ENCODE data around the gene PELO. TPM values are rescaled to one million over a fixed set of nuclear protein-coding genes. Genes with fewer than 3 reads are reported as not detected.

The PELO gene
- total RNA-seq, 1 donor from 2014 or later = 39.1 TPM

GRCh38 chr5:52767217-52767743, 20.4 kb upstream of the PELO start:
- Histone ChIP-seq H3K27ac (no peak overlapping the region), H3K4me1 (peaks cover 0 to 2% of the 10 kb centered on the region in 2 donors), H3K36me3 (no peaks in the 10 kb centered on the region), H3K9me3 (no peaks in the 10 kb centered on the region), H3K4me3 (no peak overlapping the region), H3K27me3 (no peaks in the 10 kb centered on the region)
- intact Hi-C loops (cut with DNase I) = no loop called here
- DNase-seq (ENCODE audit: low spot score in 2 of 2) = no peak
- no peak for TF ChIP-seq CTCF (IDR thresholded peaks at IDR 0.05)

GRCh38 chr5:52767766-52768480, 19.8 kb upstream of the PELO start:
- H3K27ac ChIP-seq = no peak overlapping the region
- TF ChIP-seq CTCF (IDR thresholded peaks at IDR 0.05) = no peak
- no peak overlapping the region for H3K4me3 ChIP-seq
- no peaks in the 10 kb centered on the region for H3K9me3 ChIP-seq
- H3K4me1 ChIP-seq = peaks cover 0 to 2% of the 10 kb centered on the region in 2 donors
- H3K36me3 ChIP-seq = no peaks in the 10 kb centered on the region
- no peak for DNase-seq (ENCODE audit: low spot score in 2 of 2)
- H3K27me3 ChIP-seq = no peaks in the 10 kb centered on the region
- intact Hi-C loops (cut with DNase I) = no loop called here

- TF ChIP-seq CTCF (IDR thresholded peaks at IDR 0.05) = no peak
- intact Hi-C loops (cut with DNase I) = no loop called here
Measured at GRCh38 chr5:52769061-52769460, 18.7 kb upstream of the PELO start.

GRCh38 chr5:52770287-52770939, 17.3 kb upstream of the PELO start:
- no peaks in the 10 kb centered on the region for H3K36me3 ChIP-seq
- no peaks in the 10 kb centered on the region for H3K27me3 ChIP-seq
- intact Hi-C loops (cut with DNase I) = no loop called here
- H3K27ac ChIP-seq = no peak overlapping the region
- DNase-seq (ENCODE audit: low spot score in 2 of 2) = no peak
- H3K4me1 ChIP-seq = peaks cover 0 to 2% of the 10 kb centered on the region in 2 donors
- no peaks in the 10 kb centered on the region for H3K9me3 ChIP-seq
- H3K4me3 ChIP-seq = no peak overlapping the region
- TF ChIP-seq CTCF (IDR thresholded peaks at IDR 0.05) = no peak

More at GRCh38 chr5:52769061-52769460, 18.7 kb upstream of the PELO start:
- H3K27me3 ChIP-seq = no peaks in the 10 kb centered on the region
- no peak overlapping the region for H3K4me3 ChIP-seq
- DNase-seq (ENCODE audit: low spot score in 2 of 2) = no peak
- no peaks in the 10 kb centered on the region for H3K9me3 ChIP-seq
- no peak overlapping the region for H3K27ac ChIP-seq
- H3K36me3 ChIP-seq = no peaks in the 10 kb centered on the region
- H3K4me1 ChIP-seq = peaks cover 0 to 2% of the 10 kb centered on the region in 2 donors

GRCh38 chr5:52771343-52772039, 16.2 kb upstream of the PELO start:
- no peak for TF ChIP-seq CTCF (IDR thresholded peaks at IDR 0.05)
- H3K4me1 ChIP-seq = peaks cover 0 to 2% of the 10 kb centered on the region in 2 donors
- H3K27ac ChIP-seq = no peak overlapping the region
- H3K36me3 ChIP-seq = no peaks in the 10 kb centered on the region
- intact Hi-C loops (cut with DNase I) = no loop called here
- no peaks in the 10 kb centered on the region for H3K9me3 ChIP-seq
- no peaks in the 10 kb centered on the region for H3K27me3 ChIP-seq
- H3K4me3 ChIP-seq = no peak overlapping the region
- DNase-seq (ENCODE audit: low spot score in 2 of 2) = no peak

Measured in ascending aorta (tissue), 2 donors.